GM18907 (cell line): ENCODE data around the gene LGSN.
A peak's percentile ranks its signal among the peaks of the same experiment; 100 is the strongest.
"Not testable (repeated sequence)": the region's sequence is repeated elsewhere in the genome, so short reads cannot be mapped to it uniquely, and the experiment has no call there.

Experiments used
- ATAC-seq: cut with Tn5 transposase; IDR thresholded peaks from one replicate; pipeline ENCODE4 v1.9.1; 2021; ENCODE audit warnings: mild to moderate bottlenecking, moderate library complexity; ENCODE audit not compliant: unreplicated experiment

LGSN gene

DNA sequence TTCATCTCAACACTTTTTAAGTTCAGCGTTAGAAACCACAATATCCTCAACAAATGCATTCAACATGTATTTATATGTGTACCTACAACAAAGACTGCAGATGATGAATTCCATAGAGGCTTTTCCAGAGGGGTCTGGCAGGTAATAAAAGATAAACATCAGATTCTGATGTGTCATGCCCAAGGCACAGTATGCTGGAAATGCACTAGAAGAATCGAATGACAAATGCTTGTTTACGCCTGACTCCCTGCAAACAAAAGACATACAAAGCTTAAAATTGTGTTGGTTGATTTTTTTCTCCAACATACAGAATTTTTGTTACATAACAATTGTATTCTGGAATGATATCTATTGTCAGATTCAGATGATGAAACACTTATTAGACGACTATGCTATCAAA lies at the start of gene LGSN:
Gene LGSN, minus strand, starts transcription at position 45 of the 400 bp plus-strand sequence. Its CDS starts 40 bp downstream, at position 5.
- ATAC-seq = no peak

- no peak for ATAC-seq
Measured at GRCh38 chr6:63368347-63368746, 48.6 kb upstream of the LGSN start.

GRCh38 chr6:63362500-63363120 lies 42.8 kb upstream of the LGSN start:
- not testable (repeated sequence) for ATAC-seq

- not testable (repeated sequence) for ATAC-seq
Measured at GRCh38 chr6:63357384-63357783, 37.6 kb upstream of the LGSN start.

- ATAC-seq = no peak
Measured at GRCh38 chr6:63355632-63356031, 35.8 kb upstream of the LGSN start.

GRCh38 chr6:63353286-63353630 lies 33.5 kb upstream of the LGSN start:
- no peak for ATAC-seq

DNA sequence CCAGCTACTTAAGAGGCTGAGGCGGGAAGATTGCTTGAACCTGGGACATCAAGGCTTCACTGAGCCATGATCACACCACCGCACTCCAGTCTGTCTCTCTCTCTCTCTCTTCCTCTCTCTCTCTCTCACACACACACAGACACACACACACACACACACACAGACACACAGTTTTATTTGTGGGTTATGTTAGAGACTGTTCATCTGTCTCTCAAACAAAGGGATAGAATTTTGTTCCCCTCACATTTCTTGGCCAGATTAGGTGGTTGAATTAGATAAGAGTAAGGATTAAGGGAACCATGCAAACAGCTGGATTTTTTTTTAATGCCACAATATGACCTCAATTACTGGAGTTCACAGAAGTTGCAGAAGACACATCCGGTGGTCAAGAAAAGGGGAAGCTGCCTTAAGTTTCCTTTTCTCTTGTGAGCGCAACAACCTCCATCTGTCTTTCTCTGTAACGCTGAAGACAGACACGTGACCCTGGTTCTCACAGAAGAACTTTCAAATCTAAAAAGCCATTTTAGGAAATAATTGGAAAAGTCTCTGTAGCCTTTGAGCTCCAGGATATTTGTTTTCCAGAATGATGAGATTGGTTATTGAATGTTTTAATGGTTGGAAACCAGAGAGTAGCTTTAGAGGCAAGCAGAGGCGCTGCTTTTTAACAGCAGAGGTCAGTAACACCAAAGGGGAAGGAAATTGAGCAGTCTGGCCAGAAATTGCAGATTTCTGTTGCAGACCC lies 32.9 kb upstream of the LGSN start:
- peak; percentile 94 for ATAC-seq

DNA sequence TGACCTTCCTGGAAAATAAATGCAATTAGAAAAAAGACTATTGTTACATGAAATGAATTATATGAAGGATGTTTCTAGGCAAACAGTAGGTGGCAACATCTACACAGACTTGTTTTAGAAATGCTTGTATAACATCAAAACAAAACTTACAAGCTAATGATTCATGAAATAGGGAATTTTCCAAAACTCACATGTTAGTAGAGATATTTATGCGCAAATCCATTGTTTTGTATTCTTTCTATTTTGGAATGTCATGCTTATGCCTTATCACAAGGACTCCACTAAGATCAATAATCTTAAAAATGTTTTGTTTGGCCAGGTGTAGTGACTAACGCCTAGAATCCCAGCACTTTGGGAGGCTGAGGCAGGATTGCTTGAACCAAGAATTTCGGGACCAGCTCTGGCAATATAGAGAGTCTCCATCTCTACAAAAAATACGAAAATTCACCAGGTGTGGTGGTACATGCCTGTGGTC lies 32.3 kb upstream of the LGSN start:
- ATAC-seq = peak; percentile 58

GRCh38 chr6:63349401-63349800 lies 29.6 kb upstream of the LGSN start:
- ATAC-seq = no peak

DNA sequence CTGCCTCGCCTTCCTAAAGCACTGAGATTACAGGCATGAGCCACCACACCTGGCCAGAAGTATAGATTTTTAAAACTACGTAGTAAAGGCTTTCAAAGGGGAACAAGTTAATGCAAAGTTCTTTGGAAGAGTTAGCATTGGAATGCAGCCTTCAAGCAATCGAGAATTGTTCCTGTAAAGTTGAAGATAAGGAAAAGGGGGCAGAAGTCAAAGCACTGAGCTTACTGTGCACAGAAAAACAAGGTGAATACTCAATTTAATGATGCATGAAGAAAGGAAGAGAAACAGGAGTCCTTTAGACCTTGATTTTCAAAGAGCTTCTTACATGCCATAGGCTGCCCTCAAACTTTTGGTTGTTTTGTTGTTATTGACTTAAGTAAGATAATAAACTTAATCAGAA lies 29.1 kb upstream of the LGSN start:
- no peak for ATAC-seq

DNA sequence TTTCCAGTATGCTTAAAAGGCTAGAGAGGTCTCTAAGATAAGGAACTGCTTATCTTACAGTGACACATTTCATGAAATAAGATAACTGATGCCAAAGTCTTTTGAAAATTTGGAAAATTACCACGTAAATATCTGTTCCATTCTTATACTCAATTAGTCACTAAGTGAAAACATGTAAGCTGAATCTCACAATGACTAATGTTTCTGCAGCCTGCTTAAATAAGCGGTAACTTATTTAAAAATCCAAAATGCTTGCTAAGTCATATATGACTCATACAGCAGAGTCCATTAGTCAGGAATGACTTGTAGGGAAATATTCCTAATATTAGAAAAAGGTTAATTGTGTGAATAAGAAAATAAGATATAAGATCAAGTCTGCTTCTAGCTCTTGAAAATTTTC lies 27.8 kb upstream of the LGSN start:
- ATAC-seq = no peak

GRCh38 chr6:63346217-63346835 lies 26.5 kb upstream of the LGSN start:
- no peak for ATAC-seq

- no peak for ATAC-seq
Measured at GRCh38 chr6:63340351-63340750, 20.6 kb upstream of the LGSN start.

DNA sequence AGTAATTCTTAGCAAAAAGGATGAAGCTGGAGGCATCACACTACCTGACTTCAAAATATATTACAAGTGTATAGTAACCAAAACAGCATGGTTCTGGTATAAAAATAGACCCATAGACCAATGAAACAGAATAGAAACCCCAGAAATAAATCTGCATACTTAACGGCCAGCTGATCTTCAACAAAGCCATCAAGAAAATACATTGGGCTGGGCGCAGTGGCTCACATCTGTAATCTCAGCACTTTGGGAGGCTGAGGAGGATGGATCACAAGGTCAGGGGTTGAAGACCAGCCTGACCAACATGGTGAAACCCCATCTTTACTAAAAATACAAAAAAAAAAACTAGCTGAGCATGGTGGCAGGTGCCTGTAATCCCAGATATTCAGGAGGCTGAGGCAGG lies 14.9 kb upstream of the LGSN start:
- not testable (repeated sequence) for ATAC-seq

DNA sequence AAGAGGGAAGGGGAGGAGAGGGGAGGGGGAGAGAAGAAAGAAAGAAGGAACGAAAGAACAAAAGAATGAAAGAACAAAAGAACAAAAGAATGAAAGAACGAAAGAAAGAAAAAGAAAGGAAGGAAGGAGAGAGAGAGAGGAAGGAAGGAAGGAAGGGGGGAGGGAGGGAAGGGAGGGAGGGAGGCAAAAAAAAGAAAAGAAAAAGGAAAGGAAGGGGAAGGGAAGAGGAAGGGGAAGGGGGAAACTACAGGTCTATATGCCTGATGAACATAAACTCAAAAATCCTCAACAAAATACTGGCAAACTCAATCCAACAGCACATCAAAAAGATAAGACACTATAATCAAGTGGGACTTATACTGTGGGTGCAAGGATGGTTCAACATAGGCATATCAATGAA lies 13.7 kb upstream of the LGSN start:
- ATAC-seq = no peak

DNA sequence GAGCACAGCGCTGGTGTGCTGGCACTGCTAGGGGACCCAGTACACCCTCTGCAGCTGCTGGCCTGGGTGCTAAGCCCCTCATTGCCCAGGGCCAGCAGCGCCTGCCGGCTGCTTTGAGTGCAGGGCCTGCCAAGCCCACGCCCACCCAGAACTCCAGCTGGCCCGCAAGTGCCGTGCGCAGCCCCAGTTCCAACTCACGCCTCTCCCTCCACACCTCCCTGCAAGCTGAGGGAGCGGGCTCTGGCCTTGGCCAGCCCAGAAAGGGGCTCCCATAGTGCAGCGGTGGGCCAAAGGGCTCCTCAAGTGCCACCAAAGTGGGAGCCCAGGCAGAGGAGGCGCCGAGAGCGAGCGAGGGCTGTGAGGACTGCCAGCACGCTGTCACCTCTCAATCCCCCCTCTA lies 6.8 kb upstream of the LGSN start:
- ATAC-seq = not testable (repeated sequence)

GRCh38 chr6:63322981-63323380 lies 3.2 kb upstream of the LGSN start:
- no peak for ATAC-seq

DNA sequence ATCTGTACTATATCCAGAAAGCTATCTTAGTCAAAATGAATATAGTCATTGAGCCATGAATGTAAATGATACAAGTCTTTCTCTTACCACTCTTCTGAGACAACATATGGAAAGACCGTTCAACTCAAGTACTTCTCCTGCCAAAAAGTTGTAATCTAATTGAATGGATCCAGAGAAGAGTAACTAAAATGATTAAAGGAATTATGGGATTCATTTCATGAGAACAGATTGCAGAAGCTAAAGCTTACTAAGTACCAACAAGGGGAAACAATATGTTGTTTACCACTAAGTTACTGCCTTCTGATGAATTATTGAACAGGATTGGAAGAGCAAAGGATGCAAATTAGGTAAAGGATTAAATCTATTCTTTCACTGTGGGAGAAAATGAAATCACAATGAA lies 2.0 kb upstream of the LGSN start:
- no peak for ATAC-seq

DNA sequence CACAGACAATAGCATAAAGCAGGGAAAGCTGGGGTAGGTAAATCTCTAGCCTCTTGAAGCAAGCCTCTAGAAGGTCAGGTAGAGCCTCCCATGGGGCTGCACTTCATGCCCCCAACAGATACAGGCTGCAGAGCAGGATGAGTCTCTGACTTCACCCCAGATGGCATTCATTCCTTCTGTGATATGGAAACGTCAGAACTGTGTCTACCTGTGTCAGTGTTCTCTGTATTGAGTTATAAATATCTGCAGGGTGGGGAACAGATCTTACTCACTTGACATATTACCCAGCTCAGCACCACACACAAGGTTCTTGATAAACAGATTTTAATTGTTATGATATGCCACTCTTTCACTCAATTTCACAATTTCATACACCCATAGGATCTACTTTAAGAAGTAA lies 2.1 kb downstream of the LGSN start:
- no peak for ATAC-seq

GRCh38 chr6:63316113-63316512 lies 3.7 kb downstream of the LGSN start:
- peak; percentile 53 for ATAC-seq

DNA sequence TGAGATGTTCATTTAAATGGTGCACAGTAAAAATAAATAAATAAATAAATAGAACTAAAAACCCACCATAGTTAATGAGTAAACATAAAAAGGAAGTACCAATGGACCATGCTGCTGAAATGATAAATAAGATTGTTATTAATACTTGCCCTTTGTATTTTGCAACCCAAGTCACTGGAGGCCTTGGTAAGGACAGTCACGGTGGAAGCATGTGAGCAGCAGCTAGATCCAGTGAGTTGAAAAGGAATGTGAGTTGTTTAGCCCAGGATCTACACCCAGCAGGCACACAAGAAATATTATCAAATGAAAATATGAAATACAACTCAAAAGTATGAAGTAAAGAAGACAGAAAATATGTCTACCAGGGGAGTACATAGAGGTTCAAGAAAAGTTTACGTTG lies 6.7 kb downstream of the LGSN start:
- ATAC-seq = no peak

GRCh38 chr6:63307581-63308246 lies 12.1 kb downstream of the LGSN start:
- ATAC-seq = peak; percentile 95
